Thyroid gland (tissue), 4 donors: Measurements from ENCODE around the gene KCNAB2. TPM values are rescaled to one million over a fixed set of nuclear protein-coding genes. Genes with fewer than 3 reads are reported as not detected.

ENCODE experiments used
- DNase-seq, 2 donors: peaks; one replicate each; pipeline ENCODE4 v3.0.0-alpha.2; 2019
- H3K27ac ChIP-seq, 3 donors: fragments of 200-600 bp; sonication (generic); 1 replicate in 2 of 3; 2 replicates in 1 of 3; pipeline ENCODE4 v1.5.1; 2016 to 2019; ENCODE audit warnings: mild to moderate bottlenecking in 1 of 3, moderate library complexity in 1 of 3
- H3K27me3 ChIP-seq: fragments of 200-600 bp; sonication (generic); one replicate; pipeline ENCODE4 v1.5.1; 2019
- H3K36me3 ChIP-seq, 2 donors: fragments of 200-600 bp; sonication (generic); one replicate each; pipeline ENCODE4 v1.5.1; 2016 to 2019
- H3K4me1 ChIP-seq, 2 donors: fragments of 200-600 bp; sonication (generic); one replicate each; pipeline ENCODE4 v1.5.1; 2017 to 2019
- H3K4me3 ChIP-seq, 3 donors: fragments of 200-600 bp; sonication (generic); replicated peaks in 1 of 3; 1 replicate in 2 of 3; 2 replicates in 1 of 3; pipeline ENCODE4 v1.5.1; 2016; ENCODE audit warnings: mild to moderate bottlenecking in 1 of 3
- H3K9me3 ChIP-seq: fragments of 200-600 bp; sonication (generic); one replicate; pipeline ENCODE4 v1.5.1; 2017
- CTCF ChIP-seq, 6 experiments: fragments of 200-600 bp in 3 of 6; fragments of 450-650 bp in 3 of 6; sonication (generic) in 3 of 6; IDR thresholded peaks; one replicate each; pipeline ENCODE4 v1.5.1; 2016 to 2019; ENCODE audit warnings: antibody characterized with exemption in 6 of 6, mild to moderate bottlenecking in 2 of 6, inconsistent platforms in 1 of 6, moderate library complexity in 1 of 6
- POLR2A ChIP-seq, 2 donors: fragments of 450-650 bp; IDR thresholded peaks; one replicate each; pipeline ENCODE4 v1.6.1; 2017; ENCODE audit warnings: antibody characterized with exemption in 2 of 2, mild to moderate bottlenecking in 2 of 2, moderate library complexity in 1 of 2
- WGBS, 2 donors: methylation state at CpG; one replicate each; pipeline ENCODE4 v1.1.5; 2017; 5-methylcytosine and 5-hydroxymethylcytosine counted together
- intact Hi-C: fragments of 100-400 bp; cut with DNase I; formaldehyde crosslinking; loops from one replicate; pipeline ENCODE4 v1.15.1; 2023
- total RNA-seq, 4 donors: library from RNA; depleted of rRNA; stranded (reverse); fragments of >200 nt; gene quantifications; one replicate each; pipeline ENCODE4 v1.2.3, GENCODE V29; 2016

KCNAB2 gene
- total RNA-seq, 4 donors from 2014 or later: 3.1 to 7.3 (median 6.1) TPM

GRCh38 chr1:6097117-6097595 is 51.5 kb downstream of the KCNAB2 start:
- H3K27ac ChIP-seq: no peak overlapping the region
- DNase-seq: no peak
- TF ChIP-seq POLR2A (IDR thresholded peaks at IDR 0.05): no peak
- TF ChIP-seq CTCF (IDR thresholded peaks at IDR 0.05): no peak
- H3K9me3 ChIP-seq: no peaks in the 10 kb centered on the region
- H3K36me3 ChIP-seq: no peaks in the 10 kb centered on the region
- no peak overlapping the region for H3K4me3 ChIP-seq
- no peaks in the 10 kb centered on the region for H3K4me1 ChIP-seq
- WGBS, 2 donors: 85 to 88% methylated on average over 9 to 12 of the region's 15 CpGs
- no peaks in the 10 kb centered on the region for H3K27me3 ChIP-seq
- intact Hi-C loops: no loop called here

- WGBS, 2 donors: 80 to 81% methylated on average over 17 of the region's 17 CpGs
- TF ChIP-seq POLR2A (IDR thresholded peaks at IDR 0.05): no peak
- no peak for TF ChIP-seq CTCF (IDR thresholded peaks at IDR 0.05)
- Histone ChIP-seq H3K27ac (no peak overlapping the region), H3K36me3 (no peaks in the 10 kb centered on the region), H3K4me3 (no peak overlapping the region), H3K27me3 (no peaks in the 10 kb centered on the region), H3K4me1 (no peaks in the 10 kb centered on the region), H3K9me3 (no peaks in the 10 kb centered on the region)
- DNase-seq: no peak
- intact Hi-C loops: no loop called here
These were observed 52.1 kb downstream of the KCNAB2 start for GRCh38 chr1:6097824-6098223.

GRCh38 chr1:6098303-6099215 is 52.9 kb downstream of the KCNAB2 start:
- Histone ChIP-seq H3K27me3 (no peaks in the 10 kb centered on the region), H3K27ac (no peak overlapping the region), H3K9me3 (no peaks in the 10 kb centered on the region), H3K4me1 (no peaks in the 10 kb centered on the region), H3K36me3 (no peaks in the 10 kb centered on the region), H3K4me3 (no peak overlapping the region)
- TF ChIP-seq POLR2A (IDR thresholded peaks at IDR 0.05) (no peak), CTCF (IDR thresholded peaks at IDR 0.05) (no peak)
- WGBS, 2 donors: 81 to 84% methylated on average over 22 to 23 of the region's 24 CpGs
- intact Hi-C loops: no loop called here
- no peak for DNase-seq

- intact Hi-C loops: no loop called here
- Histone ChIP-seq H3K4me1 (no peaks in the 10 kb centered on the region), H3K27ac (no peak overlapping the region), H3K36me3 (no peaks in the 10 kb centered on the region), H3K27me3 (no peaks in the 10 kb centered on the region), H3K9me3 (no peaks in the 10 kb centered on the region), H3K4me3 (no peak overlapping the region)
- TF ChIP-seq POLR2A (IDR thresholded peaks at IDR 0.05): no peak
- TF ChIP-seq CTCF (IDR thresholded peaks at IDR 0.05): no peak
- WGBS, 2 donors: 95% methylated on average over 4 of the region's 15 CpGs; no CpG with 5 or more reads in 1 of the 2 donors
- DNase-seq: no peak
These were observed 53.6 kb downstream of the KCNAB2 start for GRCh38 chr1:6099297-6099696.
